NCI-H146 (cell line): ENCODE results near the gene HEATR9.

Source experiments
- DNase-seq: peaks from one replicate; lab custom pipeline; 2025; lab: John Stamatoyannopoulos, UW

Gene HEATR9

GRCh38 chr17:35893751-35894150, 25.1 kb upstream of the HEATR9 start:
- DNase-seq = no peak

- no peak for DNase-seq
These were observed 23.7 kb upstream of the HEATR9 start for GRCh38 chr17:35892091-35893035.

GRCh38 chr17:35891269-35891668, 22.6 kb upstream of the HEATR9 start:
- DNase-seq = no peak

GRCh38 chr17:35890774-35891155, 22.1 kb upstream of the HEATR9 start:
- peak; percentile 29 for DNase-seq

- DNase-seq = peak; percentile 21
These were observed 21.4 kb upstream of the HEATR9 start for GRCh38 chr17:35889818-35890773.

- no peak for DNase-seq
These were observed 20.6 kb upstream of the HEATR9 start for GRCh38 chr17:35889241-35889640.

- DNase-seq = no peak
These were observed 11.3 kb upstream of the HEATR9 start, which contains the start of gene CCL5 for GRCh38 chr17:35879773-35880654. Gene CCL5 (minus strand): TSS chr17:35880360.

- no peak for DNase-seq
These were observed 9.7 kb upstream of the HEATR9 start for GRCh38 chr17:35878361-35878760.

GRCh38 chr17:35877345-35878029, 8.8 kb upstream of the HEATR9 start:
- DNase-seq = no peak

GRCh38 chr17:35876534-35876933, 7.8 kb upstream of the HEATR9 start:
- no peak for DNase-seq

- DNase-seq = no peak
These were observed 7.1 kb upstream of the HEATR9 start for GRCh38 chr17:35875800-35876139.

- DNase-seq = no peak
These were observed 6.5 kb upstream of the HEATR9 start for GRCh38 chr17:35875072-35875799.

- DNase-seq = no peak
These were observed 3.7 kb upstream of the HEATR9 start for GRCh38 chr17:35872196-35872980.

- DNase-seq = no peak
These were observed 2.5 kb upstream of the HEATR9 start for GRCh38 chr17:35870906-35871819.

- DNase-seq = no peak
These were observed 1.1 kb downstream of the HEATR9 start for GRCh38 chr17:35867574-35867973.

- DNase-seq = no peak
These were observed 2.2 kb downstream of the HEATR9 start for GRCh38 chr17:35866341-35866950.

GRCh38 chr17:35865412-35866340, 3.0 kb downstream of the HEATR9 start:
- no peak for DNase-seq
